Hematopoietic multipotent progenitor cell treated with erythropoietin and hydrocortisone succinate and interleukin-3 and kit ligand, for 15 days (in vitro differentiated cells): ENCODE measurements around the gene SWT1.

Experiments used
- DNase-seq: peaks from one replicate; pipeline ENCODE4 v3.0.0-alpha.2; 2015; ENCODE audit warnings: low spot score

The SWT1 gene

DNA sequence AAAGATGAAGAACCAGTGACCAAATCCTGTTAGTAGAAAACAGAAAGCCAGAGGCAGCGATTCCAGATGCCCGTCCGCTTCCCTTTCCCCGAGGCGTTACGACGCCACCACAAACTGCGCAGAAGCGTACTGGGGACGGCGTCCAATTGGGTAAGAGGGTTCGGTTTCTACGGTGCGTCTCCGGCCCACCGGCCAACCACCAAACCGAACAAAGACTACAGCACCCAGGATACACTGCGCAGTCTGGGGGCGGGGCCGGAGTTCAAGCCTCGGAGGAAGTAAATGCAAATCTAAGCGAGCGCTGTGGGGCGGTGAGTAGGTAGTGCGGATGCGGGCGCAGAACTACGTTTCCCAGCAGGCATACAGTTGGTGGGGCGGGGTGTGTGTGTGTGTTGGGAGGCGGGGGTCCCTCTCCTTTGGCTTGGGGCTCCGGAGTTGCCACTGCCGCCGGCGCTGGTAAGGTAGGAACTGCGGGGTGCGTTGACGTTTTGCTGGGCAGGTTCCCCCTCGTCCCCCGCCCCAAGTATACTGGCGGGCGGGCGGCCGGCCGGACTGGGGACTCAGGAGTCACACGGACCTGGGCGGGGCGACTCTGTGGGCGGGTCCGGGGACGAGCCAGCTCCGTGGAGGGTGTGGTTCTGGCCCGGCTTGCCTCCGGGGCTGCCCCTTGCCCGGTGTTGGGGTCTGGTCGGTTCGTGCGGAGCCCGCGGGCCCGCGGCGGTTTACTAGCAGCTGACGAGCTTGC lies at the start of gene SWT1, which contains the start of gene TRMT1L:
Gene SWT1, plus strand, starts transcription at position 314 of the 745 bp plus-strand sequence. CDS start 3,675 bp downstream, outside the sequence.
Gene TRMT1L, minus strand, starts transcription at position 100 of the 745 bp plus-strand sequence. CDS start 241 bp downstream, outside the sequence.
- DNase-seq, result peak; percentile 99

DNA sequence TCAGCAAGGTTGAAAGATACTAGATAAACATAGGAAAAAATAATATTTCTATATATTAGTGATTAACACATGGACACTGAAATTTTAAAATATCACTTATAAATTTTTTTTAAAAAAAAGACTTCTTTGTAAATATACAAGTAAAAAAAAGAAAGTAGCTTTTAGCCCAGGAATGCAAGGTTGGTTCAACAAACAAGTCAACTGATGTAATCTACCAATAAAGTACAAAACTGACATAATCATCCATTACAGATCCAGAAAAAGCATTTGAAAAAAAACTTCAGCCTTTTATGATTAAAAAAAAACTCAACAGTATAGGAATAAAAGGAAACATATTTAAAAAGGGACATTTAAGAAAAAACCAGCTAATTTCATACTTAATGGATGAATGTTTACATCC lies 48.6 kb upstream of the SWT1 start:
- no peak for DNase-seq

GRCh38 chr1:185110145-185110544 lies 46.8 kb upstream of the SWT1 start:
- no peak for DNase-seq

- DNase-seq, result no peak
These were observed 45.1 kb upstream of the SWT1 start for GRCh38 chr1:185111873-185112272.

GRCh38 chr1:185112356-185112755 lies 44.6 kb upstream of the SWT1 start:
- DNase-seq, result no peak

- DNase-seq, result no peak
These were observed 27.3 kb upstream of the SWT1 start for GRCh38 chr1:185129708-185130107.

DNA sequence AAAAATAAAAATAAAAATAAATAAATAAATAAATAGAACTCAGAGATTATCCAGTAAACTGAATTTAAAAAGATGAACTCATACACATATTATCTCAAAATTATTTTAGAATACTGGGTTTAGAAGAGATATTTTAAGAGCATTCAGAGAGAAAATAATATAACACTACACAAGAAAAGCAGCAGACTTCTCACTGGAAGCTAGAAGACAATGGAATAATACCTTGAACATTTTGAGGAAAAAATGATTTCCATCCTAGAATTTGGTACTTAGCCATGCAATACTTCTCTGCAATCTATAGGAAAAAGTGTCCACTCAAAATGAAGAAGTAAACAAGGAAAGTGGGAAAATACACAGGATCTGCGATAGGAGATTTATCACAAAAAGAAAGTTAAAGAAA lies 24.4 kb upstream of the SWT1 start:
- no peak for DNase-seq

GRCh38 chr1:185137896-185138545 lies 18.9 kb upstream of the SWT1 start:
- DNase-seq, result peak; percentile 48

GRCh38 chr1:185139246-185139645 lies 17.7 kb upstream of the SWT1 start:
- no peak for DNase-seq

DNA sequence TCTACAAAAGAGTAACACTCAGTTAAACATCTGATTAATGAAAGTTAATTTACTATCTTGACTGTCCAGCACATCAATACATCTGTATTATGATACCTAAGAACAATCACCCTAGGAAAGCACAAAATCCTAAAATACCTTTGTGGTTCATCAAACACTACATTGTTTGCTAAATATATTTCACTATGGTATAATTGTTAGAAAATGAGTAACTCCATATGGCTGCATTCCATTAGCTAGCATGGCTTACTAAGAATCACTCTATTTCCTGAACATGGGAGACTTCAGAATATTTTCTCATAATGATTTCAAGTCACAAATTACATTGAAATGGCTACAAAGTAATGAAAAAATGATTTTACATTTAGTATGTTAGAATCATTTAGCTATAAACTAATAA lies 12.7 kb upstream of the SWT1 start:
- DNase-seq, result no peak

GRCh38 chr1:185151215-185151614 lies 5.8 kb upstream of the SWT1 start:
- peak; percentile 72 for DNase-seq

GRCh38 chr1:185152187-185152767 lies 4.7 kb upstream of the SWT1 start:
- no peak for DNase-seq

GRCh38 chr1:185154912-185155513 lies 2.0 kb upstream of the SWT1 start:
- DNase-seq, result peak; percentile 62

- peak; percentile 59 for DNase-seq
These were observed 1.2 kb upstream of the SWT1 start for GRCh38 chr1:185155600-185156287.

- no peak for DNase-seq
These were observed 596 bp upstream of the SWT1 start for GRCh38 chr1:185156288-185156853.

DNA sequence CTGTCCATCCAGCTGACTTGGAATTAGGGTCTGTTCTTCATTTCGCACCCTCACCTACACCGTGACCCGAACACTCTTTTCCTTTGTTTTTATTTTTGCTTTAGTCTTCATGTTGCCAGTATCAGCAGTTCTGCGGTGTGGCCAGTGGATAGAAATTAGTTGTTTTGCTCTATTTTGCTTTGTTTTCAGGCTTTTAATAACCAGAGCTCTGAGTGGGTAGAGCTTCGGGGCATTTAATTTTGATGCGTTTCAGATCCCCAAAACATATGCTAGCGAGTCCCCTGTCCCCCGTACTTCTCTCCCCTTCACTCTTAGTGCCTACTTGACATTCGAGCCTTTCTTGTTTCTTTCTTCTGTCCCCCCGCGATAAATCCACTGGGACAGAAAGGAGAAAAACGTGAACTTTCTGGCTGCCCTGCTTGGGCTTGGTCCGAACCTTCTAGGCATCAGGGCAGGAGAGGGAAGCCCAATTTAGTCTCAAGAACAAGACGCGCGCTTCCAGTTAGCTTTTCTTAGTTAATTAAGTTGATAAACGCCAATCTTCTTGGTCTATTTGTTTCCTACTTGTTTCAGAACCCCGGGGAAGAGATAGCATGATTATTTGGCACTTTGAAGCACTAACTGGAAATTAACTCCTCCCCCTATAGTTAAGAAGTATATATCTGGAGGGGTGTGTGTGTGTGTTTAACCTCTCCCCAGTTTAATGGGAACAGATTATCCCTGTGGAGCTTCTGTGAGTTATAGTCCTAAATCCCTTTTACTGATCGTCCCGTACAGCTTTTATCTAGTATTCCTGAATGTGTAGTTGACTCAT lies 839 bp downstream of the SWT1 start:
- DNase-seq, result peak; percentile 55

GRCh38 chr1:185158800-185159199 lies 1.8 kb downstream of the SWT1 start:
- DNase-seq, result peak; percentile 54

GRCh38 chr1:185159966-185160365 lies 3.0 kb downstream of the SWT1 start:
- DNase-seq, result no peak

GRCh38 chr1:185162491-185162890 lies 5.5 kb downstream of the SWT1 start:
- no peak for DNase-seq

DNA sequence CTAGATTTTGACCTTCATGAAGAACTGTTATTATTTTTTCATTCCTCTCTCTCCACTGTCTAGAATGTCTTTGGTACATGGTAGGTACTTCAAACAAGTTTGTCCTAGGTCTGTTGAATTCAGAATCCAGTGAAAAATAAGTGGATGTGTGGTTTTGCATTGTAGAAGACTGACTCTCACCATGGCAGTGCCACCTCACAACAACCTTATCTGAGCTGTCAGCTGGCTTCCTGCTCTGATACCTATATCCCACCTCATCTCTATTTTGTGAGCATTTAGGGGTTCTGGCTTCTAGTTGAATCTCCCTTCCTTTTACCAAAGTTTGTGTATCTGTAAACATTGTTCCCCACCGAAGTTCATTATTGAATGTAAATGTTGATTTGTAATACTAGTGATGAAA lies 9.1 kb downstream of the SWT1 start:
- peak; percentile 62 for DNase-seq

- peak; percentile 83 for DNase-seq
These were observed 13.4 kb downstream of the SWT1 start for GRCh38 chr1:185170291-185170848.
